Fibroblast of skin of back (primary cell): ENCODE measurements around the gene MACF1.
"Not testable (repeated sequence)": the region's sequence is repeated elsewhere in the genome, so short reads cannot be mapped to it uniquely, and the experiment has no call there.

Source experiments
- DNase-seq: peaks from one replicate; pipeline ENCODE4 v3.0.0-alpha.2; 2013

The MACF1 gene

DNA sequence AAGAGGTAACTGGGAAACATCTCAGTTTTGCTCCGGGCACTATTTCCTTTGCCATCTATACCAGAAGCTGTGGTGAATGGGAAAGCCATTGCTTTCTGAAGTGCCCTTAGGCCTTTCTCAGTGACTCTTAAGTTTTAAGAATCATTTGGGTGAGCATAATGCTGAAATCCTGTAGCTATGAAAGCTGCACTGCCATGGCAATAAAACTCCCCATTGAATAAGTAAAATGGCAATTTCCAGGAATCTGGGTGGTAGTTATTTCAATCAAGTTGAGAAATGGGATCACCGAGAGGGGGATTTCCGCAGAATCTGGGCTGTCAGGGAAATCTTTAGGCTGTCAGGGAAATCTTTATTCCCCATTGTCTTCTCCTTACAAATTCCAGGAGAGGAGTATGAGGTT is 26.8 kb upstream of the MACF1 start:
- DNase-seq = no peak

DNA sequence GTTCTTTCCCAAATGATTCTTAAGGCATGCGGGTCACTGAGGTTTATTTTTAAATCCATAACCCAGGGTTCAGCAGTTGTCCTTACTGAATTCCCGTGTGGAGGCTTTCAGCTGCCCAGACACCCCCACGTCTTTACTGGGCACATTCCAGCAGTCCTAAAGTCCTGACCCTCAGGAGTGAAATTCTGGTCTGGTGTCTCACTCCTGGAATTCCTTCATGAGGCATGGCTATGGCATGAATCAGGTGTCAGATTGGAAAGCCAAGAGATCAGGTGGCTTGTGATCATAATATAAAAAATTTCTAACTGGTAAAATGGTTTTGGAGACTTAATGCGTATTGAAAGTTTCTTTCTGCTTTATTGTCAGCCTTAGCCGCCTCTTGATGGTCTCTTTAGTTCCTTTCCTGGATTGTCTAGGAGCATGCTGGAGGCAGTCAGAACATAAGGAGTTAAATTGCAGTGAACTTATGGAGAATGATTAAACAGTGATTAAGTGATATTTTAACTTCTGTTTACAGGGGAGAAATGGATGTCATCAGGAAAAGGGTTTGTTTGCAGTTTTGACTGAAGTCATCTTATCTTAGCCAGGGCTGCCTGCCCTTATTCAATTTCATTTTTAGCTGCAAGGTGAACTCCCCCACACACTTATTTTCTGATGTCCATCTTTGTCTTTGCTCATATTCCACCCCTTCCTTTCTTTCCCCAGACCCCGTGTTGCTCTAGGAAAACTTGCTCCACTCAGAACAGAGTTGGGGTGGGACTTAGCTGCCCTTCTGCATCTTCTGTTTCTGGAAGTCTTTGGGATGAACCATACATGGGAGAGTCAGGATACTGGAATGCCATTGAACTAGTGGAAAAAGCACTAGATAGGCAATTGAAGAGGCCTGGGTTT is 25.7 kb upstream of the MACF1 start:
- DNase-seq = peak; percentile 81

DNA sequence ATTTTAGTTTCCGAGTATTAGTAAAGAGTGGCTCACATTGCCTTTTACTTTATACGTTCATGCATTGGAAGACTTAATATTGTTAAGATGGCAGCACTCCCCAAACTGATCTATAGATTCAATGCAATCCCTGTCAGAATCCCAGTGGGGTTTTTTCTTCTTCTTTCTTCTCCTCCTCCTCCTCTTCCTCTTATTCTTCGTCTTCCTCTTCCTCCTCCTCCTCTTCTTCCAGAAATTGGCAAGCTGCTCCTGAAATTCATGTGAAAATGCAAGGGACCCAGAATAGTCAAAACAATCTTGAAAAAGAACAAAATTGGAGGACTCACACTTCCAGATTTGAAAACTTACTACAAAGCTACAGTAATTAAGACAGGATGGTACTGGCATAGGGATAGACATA is 23.2 kb upstream of the MACF1 start:
- no peak for DNase-seq

DNA sequence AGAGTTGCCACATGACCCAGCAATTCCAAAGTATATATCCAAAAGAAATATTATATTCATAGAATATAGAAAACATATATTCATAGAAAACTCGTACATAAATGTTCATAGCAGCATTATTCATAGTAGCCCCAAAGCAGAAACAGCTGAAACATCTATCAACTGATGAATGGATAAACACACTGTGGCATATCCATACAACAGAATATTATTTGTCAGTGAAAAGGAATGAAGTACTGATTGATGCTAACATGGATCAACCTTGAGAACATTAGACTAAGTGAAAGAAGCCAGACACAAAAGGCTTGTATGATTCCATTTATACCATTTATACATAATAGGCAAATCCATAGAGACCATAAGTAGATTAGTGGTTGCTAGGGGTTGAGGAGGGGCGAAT is 21.7 kb upstream of the MACF1 start:
- no peak for DNase-seq

DNA sequence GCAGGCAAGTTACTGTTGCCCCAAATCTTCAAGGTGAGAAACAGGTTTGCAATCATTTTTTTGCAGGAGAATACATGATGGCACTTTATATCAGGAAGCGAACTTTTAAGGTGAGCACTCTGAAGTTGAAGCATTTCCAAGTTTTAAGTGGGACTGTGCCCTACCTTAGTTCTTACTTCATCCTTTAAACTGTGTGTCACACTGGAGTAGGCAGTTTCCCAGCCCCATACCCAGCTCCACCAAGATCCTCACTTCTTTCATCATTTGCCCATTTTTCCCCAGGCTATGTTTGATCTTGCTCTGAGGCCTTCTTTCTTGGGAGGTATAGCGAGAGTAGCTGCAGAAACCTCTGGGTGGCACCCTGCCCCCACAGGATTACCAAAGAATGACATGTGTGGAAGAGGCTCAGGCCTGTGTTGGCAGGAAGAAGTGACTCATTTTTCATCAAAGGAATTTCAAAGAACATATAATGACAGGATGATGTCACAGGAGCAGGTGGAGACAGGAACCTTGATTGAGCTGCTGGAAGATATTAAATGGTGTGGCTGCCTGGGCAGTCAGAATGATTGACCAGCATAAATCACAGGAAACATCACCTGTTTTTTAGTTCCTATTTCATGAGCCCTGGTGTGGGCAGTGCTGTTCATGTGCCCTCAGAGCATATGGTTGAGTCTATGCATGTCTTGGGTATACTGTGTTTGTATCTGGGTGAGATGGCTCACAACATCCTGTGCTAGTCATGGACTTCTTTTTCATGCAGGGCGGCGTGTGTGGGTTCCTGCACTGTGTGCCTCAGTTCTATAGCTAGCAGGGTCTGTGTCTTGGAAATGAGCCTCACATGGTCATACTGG is 20.8 kb upstream of the MACF1 start:
- DNase-seq = peak; percentile 86

DNA sequence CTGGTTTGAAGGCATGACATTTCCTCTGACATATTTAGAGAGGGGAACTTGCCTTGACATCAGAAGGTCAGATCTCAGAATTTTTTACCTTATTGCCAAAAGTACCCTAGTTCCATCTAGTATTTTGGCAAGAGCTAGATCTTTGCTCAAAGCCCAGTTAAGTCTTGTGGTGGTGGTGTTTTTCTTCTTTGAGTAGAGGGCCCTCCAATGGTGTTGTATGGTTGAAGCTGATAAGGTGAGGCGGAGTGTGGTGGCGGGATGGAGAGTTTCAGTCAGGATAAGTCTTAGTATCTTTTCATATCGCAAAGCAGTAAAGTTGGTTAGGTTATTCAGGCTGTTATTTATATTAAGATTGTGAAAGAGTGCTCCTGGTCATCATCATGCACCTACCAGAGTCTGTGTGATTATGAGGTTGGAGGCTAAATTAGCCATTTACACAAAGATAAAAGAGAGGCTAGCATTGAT is 20.1 kb upstream of the MACF1 start:
- no peak for DNase-seq

DNA sequence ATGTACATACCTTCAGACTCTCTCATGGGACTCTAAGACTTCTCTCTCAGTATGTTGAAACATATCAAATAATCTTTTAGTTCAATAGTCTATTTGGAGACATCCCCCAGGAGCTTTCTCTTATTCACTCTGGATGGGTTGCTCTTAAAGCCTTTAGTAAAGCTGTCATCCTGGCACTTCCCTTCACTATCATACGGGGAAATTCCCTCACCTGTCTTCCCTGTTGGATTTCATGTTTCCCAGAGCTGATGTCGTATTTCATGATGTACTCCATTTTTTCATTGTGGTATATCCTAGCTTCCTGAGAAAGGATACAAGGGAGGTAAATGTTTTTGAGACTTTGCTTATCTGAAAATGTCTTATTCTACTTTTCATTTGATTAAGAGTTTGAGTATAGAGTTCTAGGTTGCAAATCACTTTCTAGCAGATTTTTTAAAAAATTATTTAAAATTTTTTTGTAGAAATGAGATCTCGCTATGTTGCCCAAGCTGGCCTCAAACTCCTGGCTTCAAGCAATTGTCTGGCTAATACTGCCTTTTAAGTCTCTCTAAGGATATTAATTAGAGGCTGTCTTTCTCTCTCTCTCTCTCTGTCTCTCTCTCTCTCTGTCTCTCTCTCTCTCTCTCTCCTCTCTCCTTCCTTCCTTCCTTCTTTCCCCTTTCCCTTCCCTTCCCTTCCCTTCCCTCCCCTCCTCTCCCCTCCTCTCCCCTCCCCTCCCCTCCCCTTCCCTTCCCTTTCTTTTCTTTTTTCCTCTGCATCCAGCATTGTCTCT is 17.0 kb upstream of the MACF1 start:
- DNase-seq = no peak

DNA sequence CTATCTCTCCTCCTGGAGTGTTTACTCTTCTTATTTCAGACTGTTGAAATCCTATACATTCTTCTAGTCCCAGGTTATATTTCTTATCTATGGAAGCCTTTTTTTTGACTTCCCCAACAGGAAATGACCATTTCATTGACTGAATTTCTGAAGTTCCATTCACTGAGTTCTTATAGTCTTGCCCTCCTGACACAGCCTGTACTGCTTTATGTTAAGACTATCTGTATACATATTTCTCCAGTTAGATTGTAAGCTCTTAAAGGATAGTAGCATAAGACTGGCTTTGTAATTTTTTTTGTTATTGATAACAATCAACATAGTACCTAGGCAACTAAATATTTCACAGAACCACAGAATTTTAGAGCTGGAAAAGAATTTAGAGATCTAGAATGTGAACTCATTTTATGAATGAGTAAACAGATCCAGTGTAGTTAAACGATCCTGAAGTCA is 14.9 kb upstream of the MACF1 start:
- DNase-seq = peak; percentile 77

DNA sequence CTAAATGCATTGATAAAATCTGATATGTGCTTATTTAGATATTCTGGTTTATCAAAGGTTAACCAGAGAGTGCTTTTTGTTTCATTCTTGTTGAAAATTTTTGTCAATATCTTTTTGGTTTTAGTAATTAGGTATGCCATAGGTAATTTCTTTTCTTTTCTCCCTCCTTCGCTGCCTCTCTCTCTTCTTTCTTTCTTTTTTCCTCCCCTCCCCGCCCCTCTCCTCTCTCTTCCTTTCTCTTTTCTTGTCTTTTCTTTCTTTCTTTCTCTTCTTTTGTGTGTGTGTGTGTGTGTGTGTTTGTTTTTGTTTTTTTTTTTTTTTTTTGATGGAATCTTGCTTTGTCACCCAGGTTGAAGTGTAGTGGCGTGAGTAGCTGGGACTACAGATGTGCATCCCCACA is 14.4 kb upstream of the MACF1 start:
- DNase-seq = no peak

DNA sequence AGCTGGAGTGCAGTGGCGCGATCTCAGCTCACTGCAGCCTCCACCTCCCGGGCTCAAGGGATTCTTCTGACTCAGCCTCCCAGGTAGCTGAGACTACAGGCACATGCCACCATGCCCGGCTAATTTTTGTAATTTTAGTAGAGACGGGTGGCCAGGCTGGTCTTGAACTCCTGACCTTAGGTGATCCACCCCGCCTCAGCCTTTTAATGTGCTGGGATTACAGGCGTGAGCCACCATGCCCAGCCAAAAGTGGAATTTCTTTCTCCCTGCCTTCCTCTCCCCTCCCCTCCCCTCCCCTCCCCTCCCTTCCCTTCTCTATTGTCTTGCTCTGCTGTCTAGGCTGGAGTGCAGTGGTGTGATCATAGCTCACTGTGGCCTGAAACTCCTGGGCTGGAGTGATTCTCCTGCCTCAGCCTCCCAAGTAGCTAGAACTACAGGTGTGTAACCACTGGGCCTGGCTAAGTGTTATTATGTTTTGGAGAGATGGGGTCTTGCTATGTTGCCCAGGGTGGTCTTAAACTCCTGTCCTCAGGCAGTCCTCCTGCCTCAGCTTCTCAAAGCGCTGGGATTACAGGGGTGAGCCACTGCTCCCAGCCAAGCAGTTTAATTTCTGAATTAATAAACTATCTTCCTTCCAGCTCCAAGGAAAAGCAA is 10.0 kb upstream of the MACF1 start:
- DNase-seq = no peak

DNA sequence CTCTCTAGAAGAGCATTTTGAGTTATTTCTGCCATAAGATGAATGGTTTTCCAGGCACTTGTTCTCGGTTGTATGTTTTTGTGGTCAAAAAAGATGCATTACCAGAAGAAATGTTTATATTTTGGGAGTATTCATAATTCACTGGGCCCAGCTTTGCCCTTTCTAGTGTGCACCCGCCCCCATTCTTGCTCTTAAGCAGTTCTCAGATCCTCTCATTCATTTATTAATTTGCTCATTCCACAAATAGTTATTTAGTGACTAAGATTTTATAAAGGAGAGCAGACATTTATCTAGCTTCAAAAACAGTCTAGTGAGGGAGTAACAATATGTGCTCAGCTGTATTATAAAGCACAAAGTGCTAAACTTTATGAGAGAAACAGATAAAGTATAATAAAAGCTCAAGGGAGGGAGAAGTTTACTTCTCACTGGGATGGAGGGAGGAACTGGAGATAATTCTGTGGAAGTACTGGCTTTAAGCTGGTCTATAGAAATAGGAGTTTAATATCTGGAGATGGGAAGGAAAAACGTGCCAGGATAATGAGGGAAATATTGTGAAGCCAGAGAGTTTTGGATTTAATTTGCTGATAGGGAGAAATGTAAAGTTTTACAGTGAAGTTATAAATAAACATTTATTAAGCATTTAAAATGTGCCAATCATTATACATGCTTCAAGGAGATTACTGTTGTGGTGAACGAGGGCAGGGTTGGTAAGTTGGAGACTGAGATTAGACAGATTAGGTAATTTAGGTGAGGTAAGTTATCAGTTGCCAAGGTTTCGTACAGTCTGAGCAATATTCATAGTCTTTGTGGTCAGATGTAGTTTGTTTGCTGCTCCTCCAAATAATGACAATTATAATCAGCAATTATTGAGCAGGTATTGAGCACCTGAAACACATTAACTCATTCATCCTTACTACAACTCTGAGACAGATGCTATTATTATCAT is 9.1 kb upstream of the MACF1 start:
- DNase-seq = peak; percentile 85

DNA sequence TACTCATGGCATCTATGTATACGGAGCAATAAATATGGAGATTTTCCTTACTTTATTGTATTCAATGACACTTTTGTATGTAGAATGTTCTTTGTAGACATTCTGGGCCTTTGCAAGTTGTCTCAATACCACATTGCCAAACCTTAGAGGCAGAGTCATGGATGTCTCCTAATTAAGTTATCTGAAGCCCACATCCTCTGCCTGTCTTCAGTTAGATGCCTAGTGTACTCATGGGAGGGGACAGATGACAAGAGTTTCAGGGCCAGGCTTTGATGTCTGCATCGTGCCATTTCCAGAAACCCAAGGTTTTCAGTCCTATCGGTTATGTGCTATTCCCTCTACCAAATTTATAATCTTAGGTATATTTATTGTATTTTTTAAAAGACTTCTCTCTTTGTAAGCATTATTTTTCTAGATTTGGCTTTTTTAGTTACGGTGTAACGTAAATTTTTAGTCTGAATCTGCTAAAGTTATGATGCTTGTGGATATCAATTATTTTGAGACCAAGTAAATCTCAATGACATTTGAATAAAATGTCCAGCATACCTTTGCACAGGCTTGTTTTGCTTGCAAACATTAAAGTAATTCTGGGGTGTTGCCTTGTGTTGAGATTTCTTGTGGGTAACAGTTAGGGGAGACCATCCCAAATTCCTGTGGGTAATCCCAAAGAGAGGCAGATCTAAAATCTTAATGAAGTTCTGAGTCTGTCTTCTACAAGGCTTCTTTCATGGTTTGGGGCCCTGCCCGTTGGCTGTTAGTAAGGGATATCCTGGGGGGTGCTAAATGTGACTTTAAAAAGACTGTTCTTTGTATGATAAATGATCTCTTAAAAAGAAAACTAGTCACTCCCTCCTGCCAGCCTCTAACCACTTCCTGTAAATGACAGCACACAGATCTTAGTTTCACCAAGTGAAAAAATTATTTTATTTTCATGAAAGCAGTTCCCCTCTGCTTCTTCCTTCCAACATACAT is 8.0 kb upstream of the MACF1 start:
- DNase-seq = peak; percentile 76

DNA sequence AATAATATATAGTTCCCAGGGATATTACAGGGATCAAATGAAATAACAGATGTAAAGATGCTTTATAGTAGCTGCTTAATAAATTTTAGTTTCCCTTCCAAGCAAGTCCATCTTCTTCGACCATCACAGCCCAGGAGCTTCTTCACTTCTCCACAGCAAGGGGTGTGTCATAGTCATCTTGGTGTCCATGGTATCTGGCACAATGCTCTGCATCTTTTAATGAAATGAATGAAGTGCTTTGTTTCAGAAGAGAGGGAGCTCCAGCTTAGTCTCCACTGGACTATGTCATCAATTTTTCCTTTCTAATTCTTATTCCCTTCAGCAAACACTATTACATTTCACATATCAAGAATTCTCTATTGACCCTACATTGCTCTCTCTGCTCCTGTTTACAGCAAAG is 4.9 kb upstream of the MACF1 start:
- no peak for DNase-seq

DNA sequence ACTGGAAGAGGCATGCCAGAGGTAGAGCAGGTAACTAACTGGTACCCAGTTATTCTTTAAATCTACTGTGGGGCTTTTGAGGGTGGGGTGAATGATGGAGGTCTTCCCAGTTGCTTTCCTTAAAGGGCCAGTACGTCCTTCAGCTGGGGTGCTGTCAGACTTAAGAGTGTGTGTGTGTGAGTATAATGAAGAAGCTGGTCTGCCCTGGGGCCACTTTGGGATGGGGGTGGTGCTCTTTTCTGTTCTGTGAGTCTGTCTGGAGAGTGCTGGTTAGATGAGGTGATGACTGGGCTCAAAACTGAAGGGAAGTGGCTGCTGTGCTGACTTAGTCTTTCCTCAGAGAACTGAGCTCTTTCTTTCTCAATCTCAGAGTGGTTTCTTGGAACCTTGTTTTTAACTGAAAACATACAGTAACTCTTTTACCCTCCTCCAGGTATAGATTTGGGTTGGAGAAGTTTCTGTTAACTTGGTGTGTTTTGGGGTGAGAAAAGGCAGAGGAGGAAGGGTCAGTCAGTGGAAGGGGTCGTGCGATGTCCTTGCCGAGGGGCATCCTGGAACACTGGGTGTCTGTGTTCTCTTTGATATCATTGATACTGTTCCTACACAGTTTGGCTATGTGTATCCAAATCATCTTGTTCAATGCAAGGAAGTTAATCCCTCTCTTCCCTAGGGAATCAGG is 746 bp downstream of the MACF1 start:
- DNase-seq = peak; percentile 82

DNA sequence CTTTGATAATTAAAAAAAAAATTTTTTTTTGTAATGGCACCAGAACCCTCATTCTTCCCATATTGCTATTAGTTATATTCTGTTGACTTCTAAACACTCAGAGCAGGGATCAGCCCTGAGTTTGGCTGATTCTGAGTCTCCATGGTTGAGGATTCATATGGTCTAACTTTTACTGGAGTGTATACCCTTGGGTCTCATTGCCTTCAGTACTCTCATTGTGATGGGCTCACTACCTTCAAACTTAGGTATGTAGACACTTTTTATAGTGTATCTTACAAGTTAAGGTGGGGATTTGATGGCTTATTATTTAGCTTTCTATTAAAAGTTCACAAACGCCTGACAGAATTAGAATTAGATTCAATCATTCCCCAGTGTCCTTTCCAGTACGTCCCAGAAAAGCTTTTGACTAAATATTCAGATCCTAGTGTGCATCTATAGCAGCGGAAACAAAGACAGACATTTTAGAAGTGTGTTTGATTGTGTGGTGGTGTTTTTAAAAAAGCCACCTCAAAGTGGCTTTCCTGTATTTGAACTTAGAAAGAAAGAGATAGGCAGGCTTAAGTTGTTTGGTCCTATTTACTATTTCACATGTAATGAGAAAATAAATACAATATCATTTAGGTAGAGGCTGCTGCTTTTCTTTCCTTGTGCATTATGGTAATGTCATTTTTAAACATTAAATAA is 1.4 kb downstream of the MACF1 start:
- DNase-seq = no peak

DNA sequence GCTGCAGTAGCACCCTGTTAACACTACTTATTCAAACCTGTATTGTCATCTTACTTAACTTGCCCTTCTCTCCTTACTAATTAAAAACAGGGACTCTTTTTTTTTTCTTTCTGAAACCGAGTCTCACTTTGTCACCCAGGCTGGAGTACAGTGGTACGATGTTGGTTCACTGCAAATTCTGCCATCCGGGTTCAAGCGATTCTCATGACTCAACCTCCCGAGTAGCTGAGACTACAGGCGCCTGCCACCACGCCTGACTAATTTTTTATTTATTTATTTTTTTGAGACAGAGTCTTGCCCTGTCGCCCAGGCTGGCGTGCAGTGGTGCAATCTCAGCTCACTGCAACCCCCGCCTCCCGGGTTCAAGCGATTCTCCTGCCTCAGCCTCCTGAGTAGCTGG is 3.9 kb downstream of the MACF1 start:
- not testable (repeated sequence) for DNase-seq

DNA sequence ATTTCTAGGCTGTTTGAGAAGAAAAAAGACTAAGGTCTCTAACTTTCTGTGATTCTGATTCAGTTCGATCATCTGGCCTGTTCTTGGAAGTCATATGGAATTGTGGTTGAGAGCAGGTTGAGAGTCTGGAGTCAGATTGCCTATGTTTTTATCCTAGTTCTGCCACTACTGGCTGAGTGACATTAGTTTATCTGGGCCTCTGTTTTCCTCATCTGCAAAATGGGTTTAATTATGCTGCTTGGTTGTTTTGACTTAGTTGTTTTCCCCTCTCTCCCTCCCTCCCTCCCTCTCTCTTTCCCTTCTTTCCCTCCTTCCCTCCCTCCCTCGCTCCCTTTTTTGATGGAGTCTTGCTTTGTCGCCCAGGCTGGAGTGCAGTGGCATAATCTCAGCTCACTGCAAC is 6.2 kb downstream of the MACF1 start:
- no peak for DNase-seq

DNA sequence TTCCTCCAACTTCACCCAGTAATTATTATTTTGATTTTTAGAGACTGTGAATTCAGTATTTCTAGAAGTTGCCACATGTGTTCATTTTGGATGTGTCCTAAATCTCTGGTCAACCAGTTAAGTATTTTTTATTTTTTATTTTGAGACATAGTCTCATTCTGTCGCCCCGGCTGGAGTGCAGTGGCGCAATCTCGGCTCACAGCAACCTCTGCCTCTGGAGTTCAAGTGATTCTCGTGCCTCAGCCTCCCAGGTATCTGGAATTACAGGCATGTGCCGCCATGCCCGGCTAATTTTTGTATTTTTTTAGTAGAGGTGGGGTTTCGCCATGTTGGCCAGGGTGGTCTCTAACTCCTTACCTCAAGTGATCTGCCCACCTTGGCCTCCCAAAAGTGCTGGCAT is 8.0 kb downstream of the MACF1 start:
- DNase-seq = no peak
